ENCODE measurements around the gene PRPF38B. TPM values are rescaled to one million over a fixed set of nuclear protein-coding genes. Genes with fewer than 3 reads are reported as not detected.

PRPF38B gene
- total and polyA plus RNA-seq, 9 of the 15 experiments (the other 6 are each of a cell fraction or from before 2014, with no cell fraction given) = 25.3 to 85.5 (median 66.4) TPM

DNA sequence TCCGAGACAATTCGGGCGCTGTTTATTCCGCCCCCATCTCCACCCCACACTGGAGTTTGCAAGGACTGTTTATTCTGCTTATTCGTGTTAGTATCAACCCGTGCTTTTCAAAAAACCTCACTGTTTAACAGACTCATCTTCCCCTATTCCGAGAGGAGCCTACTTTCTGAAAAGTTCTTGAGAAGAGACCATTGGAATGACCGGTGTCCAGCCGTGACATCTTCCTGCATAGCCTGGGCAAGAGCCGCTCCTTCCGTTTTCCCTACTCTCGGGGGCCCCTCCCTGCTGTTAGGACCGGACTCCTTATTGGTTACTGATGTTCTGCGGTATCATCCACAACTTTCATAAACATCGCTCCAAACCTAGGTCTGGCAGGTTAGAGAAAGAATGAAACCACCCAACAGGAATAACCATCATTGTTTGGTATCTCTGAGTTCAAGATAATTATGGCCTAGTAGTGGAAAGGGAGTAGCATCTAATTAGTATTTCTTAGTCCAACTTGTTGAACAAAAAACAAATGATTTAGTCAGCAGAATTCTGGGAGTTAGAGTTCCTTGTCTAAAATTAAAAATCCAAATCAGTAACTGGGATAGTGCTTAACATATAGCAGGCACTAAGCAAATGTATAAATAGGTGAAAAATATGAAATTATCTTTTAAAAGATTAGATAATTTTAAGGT is 55.2 kb downstream of the PRPF38B start (continued):
- TF ChIP-seq PHF21A (IDR thresholded peaks at IDR 0.05; ENCODE audit: borderline replicate concordance, low read depth) = no peak
- TF ChIP-seq, protein P1, sequence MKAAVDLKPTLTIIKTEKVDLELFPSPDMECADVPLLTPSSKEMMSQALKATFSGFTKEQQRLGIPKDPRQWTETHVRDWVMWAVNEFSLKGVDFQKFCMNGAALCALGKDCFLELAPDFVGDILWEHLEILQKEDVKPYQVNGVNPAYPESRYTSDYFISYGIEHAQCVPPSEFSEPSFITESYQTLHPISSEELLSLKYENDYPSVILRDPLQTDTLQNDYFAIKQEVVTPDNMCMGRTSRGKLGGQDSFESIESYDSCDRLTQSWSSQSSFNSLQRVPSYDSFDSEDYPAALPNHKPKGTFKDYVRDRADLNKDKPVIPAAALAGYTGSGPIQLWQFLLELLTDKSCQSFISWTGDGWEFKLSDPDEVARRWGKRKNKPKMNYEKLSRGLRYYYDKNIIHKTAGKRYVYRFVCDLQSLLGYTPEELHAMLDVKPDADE (conservative IDR thresholded peaks at IDR 0.05; ENCODE audit: control insufficient read depth, low read depth, low read length) = no peak
- no peak for TF ChIP-seq NR4A1 (CRISPR knock-in tag; IDR thresholded peaks at IDR 0.05)
- no peak for TF ChIP-seq NR4A1 (tag; IDR thresholded peaks at IDR 0.05)
- no peak for TF ChIP-seq PRMT5 (CRISPR knock-in tag; IDR thresholded peaks at IDR 0.05)
- TF ChIP-seq, protein P2, sequence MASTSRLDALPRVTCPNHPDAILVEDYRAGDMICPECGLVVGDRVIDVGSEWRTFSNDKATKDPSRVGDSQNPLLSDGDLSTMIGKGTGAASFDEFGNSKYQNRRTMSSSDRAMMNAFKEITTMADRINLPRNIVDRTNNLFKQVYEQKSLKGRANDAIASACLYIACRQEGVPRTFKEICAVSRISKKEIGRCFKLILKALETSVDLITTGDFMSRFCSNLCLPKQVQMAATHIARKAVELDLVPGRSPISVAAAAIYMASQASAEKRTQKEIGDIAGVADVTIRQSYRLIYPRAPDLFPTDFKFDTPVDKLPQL (IDR thresholded peaks at IDR 0.05; ENCODE audit: extremely low read depth, insufficient read length) = peak; percentile 21
- no peak for TF ChIP-seq NR2C2 (CRISPR knock-in tag; IDR thresholded peaks at IDR 0.05)
- TF ChIP-seq NR2C2 (tag; IDR thresholded peaks at IDR 0.05) = peak; percentile 67
- TF ChIP-seq PRPF4 (IDR thresholded peaks at IDR 0.05; ENCODE audit: insufficient read depth, low read depth, low read length, poor library complexity, severe bottlenecking) = no peak
- TF ChIP-seq GTF2E2 (tag; IDR thresholded peaks at IDR 0.05) = peak; percentile 82; the same call in 1 of the 2 replicates
- TF ChIP-seq LARP7 (IDR thresholded peaks at IDR 0.05) = no peak
- no peak for TF ChIP-seq ZZZ3 (IDR thresholded peaks at IDR 0.05)
- TF ChIP-seq, protein P3, sequence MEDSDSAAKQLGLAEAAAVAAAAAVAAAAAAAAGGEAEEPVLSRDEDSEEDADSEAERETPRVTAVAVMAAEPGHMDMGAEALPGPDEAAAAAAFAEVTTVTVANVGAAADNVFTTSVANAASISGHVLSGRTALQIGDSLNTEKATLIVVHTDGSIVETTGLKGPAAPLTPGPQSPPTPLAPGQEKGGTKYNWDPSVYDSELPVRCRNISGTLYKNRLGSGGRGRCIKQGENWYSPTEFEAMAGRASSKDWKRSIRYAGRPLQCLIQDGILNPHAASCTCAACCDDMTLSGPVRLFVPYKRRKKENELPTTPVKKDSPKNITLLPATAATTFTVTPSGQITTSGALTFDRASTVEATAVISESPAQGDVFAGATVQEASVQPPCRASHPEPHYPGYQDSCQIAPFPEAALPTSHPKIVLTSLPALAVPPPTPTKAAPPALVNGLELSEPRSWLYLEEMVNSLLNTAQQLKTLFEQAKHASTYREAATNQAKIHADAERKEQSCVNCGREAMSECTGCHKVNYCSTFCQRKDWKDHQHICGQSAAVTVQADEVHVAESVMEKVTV (CRISPR knock-in tag; IDR thresholded peaks at IDR 0.05) = no peak
- TF ChIP-seq CBX8 (IDR thresholded peaks at IDR 0.05; ENCODE audit: borderline replicate concordance, extremely low read depth, low read depth, low read length, poor library complexity, severe bottlenecking) = no peak
- TF ChIP-seq ZNF76 (CRISPR knock-in tag; IDR thresholded peaks at IDR 0.05; ENCODE audit: borderline replicate concordance) = no peak
- TF ChIP-seq BACH1 (tag; IDR thresholded peaks at IDR 0.05) = no peak
- TF ChIP-seq SP1 (CRISPR knock-in tag; IDR thresholded peaks at IDR 0.05) = no peak
- TF ChIP-seq ZNF830 (CRISPR knock-in tag; IDR thresholded peaks at IDR 0.05) = no peak
- TF ChIP-seq, protein P4, sequence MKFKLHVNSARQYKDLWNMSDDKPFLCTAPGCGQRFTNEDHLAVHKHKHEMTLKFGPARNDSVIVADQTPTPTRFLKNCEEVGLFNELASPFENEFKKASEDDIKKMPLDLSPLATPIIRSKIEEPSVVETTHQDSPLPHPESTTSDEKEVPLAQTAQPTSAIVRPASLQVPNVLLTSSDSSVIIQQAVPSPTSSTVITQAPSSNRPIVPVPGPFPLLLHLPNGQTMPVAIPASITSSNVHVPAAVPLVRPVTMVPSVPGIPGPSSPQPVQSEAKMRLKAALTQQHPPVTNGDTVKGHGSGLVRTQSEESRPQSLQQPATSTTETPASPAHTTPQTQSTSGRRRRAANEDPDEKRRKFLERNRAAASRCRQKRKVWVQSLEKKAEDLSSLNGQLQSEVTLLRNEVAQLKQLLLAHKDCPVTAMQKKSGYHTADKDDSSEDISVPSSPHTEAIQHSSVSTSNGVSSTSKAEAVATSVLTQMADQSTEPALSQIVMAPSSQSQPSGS (CRISPR knock-in tag; IDR thresholded peaks at IDR 0.05) = no peak
- TF ChIP-seq, protein P5, sequence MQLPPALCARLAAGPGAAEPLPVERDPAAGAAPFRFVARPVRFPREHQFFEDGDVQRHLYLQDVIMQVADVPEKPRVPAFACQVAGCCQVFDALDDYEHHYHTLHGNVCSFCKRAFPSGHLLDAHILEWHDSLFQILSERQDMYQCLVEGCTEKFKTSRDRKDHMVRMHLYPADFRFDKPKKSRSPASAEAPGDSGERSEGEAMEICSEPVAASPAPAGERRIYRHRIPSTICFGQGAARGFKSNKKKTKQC (CRISPR knock-in tag; IDR thresholded peaks at IDR 0.05) = no peak
- no peak for TF ChIP-seq FOXA3 (CRISPR knock-in tag; conservative IDR thresholded peaks at IDR 0.05 in 1 of 2, IDR thresholded peaks at IDR 0.05 in 1 of 2)

Data from K562 (cell line).